IMR-90 (cell line): ENCODE results near the gene EGR2. TPM values are rescaled to one million over a fixed set of nuclear protein-coding genes. Genes with fewer than 3 reads are reported as not detected.

ENCODE experiments used
- ATAC-seq: fragments of 200-7000 bp; cut with Tn5 transposase; 2 replicates; pipeline ENCODE4 v1.9.1; 2020; ENCODE audit warnings: low read depth, mild to moderate bottlenecking, moderate library complexity
- BruUV-seq: library from RNA; stranded (reverse); fragments of 400-500 nt; replicated peaks from 2 replicates; lab custom pipeline; 2021; lab: Mats Ljungman, UMichigan
- CTCF ChIA-PET: fragments of 300-600 bp; formaldehyde crosslinking; extraction: SDS; loops from one replicate; lab custom pipeline; 2021; ENCODE audit warnings: antibody characterized with exemption; lab: Yijun Ruan, JAX
- POLR2A ChIA-PET: fragments of 300-600 bp; sonication (Branson Sonifier 250); formaldehyde crosslinking; loops from one replicate; lab custom pipeline; 2022; ENCODE audit warnings: antibody characterized with exemption; ENCODE audit not compliant: unreplicated experiment; lab: Charles Lee
- DNase-seq: peaks from one replicate; pipeline ENCODE4 v3.0.0; 2013
- H2AFZ ChIP-seq: replicated peaks from 2 replicates; pipeline ENCODE3; 2013; ENCODE audit warnings: low read length, mild to moderate bottlenecking; ENCODE audit not compliant: poor library complexity
- H2AK5ac ChIP-seq: 2 replicates; pipeline ENCODE4 v1.6.1; 2013; ENCODE audit warnings: low read depth, low read length, inconsistent platforms
- H2AK9ac ChIP-seq: replicated peaks from 2 replicates; pipeline ENCODE3; 2013; ENCODE audit warnings: mild to moderate bottlenecking, low read depth, low read length, moderate library complexity; ENCODE audit not compliant: poor library complexity
- H2BK120ac ChIP-seq: 2 replicates; pipeline ENCODE4 v1.6.1; 2013; ENCODE audit warnings: low read depth, low read length, inconsistent platforms
- H2BK15ac ChIP-seq: 3 replicates; pipeline ENCODE4 v1.6.1; 2013; ENCODE audit warnings: low read depth, low read length, inconsistent platforms
- H2BK20ac ChIP-seq: 2 replicates; pipeline ENCODE4 v1.6.1; 2013; ENCODE audit warnings: low read depth, mild to moderate bottlenecking, inconsistent platforms, low read length, moderate library complexity
- H2BK5ac ChIP-seq: 2 replicates; pipeline ENCODE4 v1.6.1; 2013; ENCODE audit warnings: mild to moderate bottlenecking, low read depth, low read length, inconsistent platforms; ENCODE audit not compliant: poor library complexity, severe bottlenecking
- H3K14ac ChIP-seq: replicated peaks from 2 replicates; pipeline ENCODE4 v1.6.1; 2013; ENCODE audit warnings: low read depth, low read length, inconsistent platforms
- H3K18ac ChIP-seq: 2 replicates; pipeline ENCODE4 v1.6.1; 2013; ENCODE audit warnings: low read depth, low read length, control low read depth
- H3K23ac ChIP-seq: 2 replicates; pipeline ENCODE4 v1.6.1; 2013; ENCODE audit warnings: low read depth, low read length, inconsistent platforms
- H3K27ac ChIP-seq: 2 replicates; pipeline ENCODE4 v1.5.1; 2013; ENCODE audit warnings: mild to moderate bottlenecking, control low read depth, low read length; ENCODE audit not compliant: insufficient read depth
- H3K27me3 ChIP-seq: 2 replicates; pipeline ENCODE4 v1.6.1; 2013; ENCODE audit warnings: low read length; ENCODE audit not compliant: control insufficient read depth, insufficient read depth
- H3K36me3 ChIP-seq: 2 replicates; pipeline ENCODE4 v1.6.1; 2013; ENCODE audit warnings: low read length, mixed read lengths; ENCODE audit not compliant: control insufficient read depth, insufficient read depth
- H3K4ac ChIP-seq: 2 replicates; pipeline ENCODE4 v1.6.1; 2013; ENCODE audit warnings: low read depth, low read length, inconsistent platforms
- H3K4me1 ChIP-seq: 2 replicates; pipeline ENCODE4 v1.6.1; 2013; ENCODE audit warnings: low read length, mixed read lengths; ENCODE audit not compliant: control insufficient read depth, insufficient read depth
- H3K4me2 ChIP-seq: 2 replicates; pipeline ENCODE4 v1.6.1; 2013; ENCODE audit warnings: low read depth, mild to moderate bottlenecking, control low read depth, low read length, moderate library complexity
- H3K4me3 ChIP-seq: 2 replicates; pipeline ENCODE4 v1.5.1; 2013; ENCODE audit warnings: low read depth, mild to moderate bottlenecking, control low read depth, low read length, moderate library complexity; ENCODE audit not compliant: insufficient read depth
- H3K56ac ChIP-seq: 2 replicates; pipeline ENCODE4 v1.6.1; 2013; ENCODE audit warnings: low read length, inconsistent platforms; ENCODE audit not compliant: insufficient read depth; ENCODE audit errors: extremely low read depth
- H3K79me1 ChIP-seq, 2 experiments: 2 replicates each; pipeline ENCODE4 v1.6.1; 2013; ENCODE audit warnings: low read length in 2 of 2, inconsistent platforms in 1 of 2, low read depth in 1 of 2
- H3K9ac ChIP-seq: 2 replicates; pipeline ENCODE4 v1.6.1; 2013; ENCODE audit warnings: low read depth, low read length, control low read depth
- H3K9me1 ChIP-seq: 2 replicates; pipeline ENCODE4 v1.6.1; 2013; ENCODE audit warnings: low read length, inconsistent platforms; ENCODE audit not compliant: insufficient read depth
- H3K9me3 ChIP-seq: 2 replicates; pipeline ENCODE4 v1.6.1; 2013; ENCODE audit warnings: low read length; ENCODE audit not compliant: control insufficient read depth, insufficient read depth
- H4K20me1 ChIP-seq: 2 replicates; pipeline ENCODE4 v1.6.1; 2013; ENCODE audit warnings: low read length, inconsistent platforms; ENCODE audit not compliant: insufficient read depth
- H4K5ac ChIP-seq: 2 replicates; pipeline ENCODE4 v1.6.1; 2013; ENCODE audit warnings: mild to moderate bottlenecking, low read depth, low read length, control low read depth
- H4K8ac ChIP-seq, 2 experiments: 2 replicates each; pipeline ENCODE4 v1.6.1; 2013; ENCODE audit warnings: low read depth in 2 of 2, low read length in 2 of 2, control low read depth in 1 of 2, inconsistent platforms in 1 of 2
- H4K91ac ChIP-seq: 2 replicates; pipeline ENCODE4 v1.6.1; 2013; ENCODE audit warnings: low read depth, low read length, inconsistent platforms; ENCODE audit not compliant: insufficient read depth
- POLR2A ChIP-seq: IDR thresholded peaks from 2 replicates; pipeline ENCODE4 v1.6.1; 2012; ENCODE audit warnings: mild to moderate bottlenecking, low read depth, low read length
- SMC3 ChIP-seq: fragments of 150-350 bp; IDR thresholded peaks from 2 replicates; pipeline ENCODE4 v1.6.1; 2016; ENCODE audit warnings: low read depth, mild to moderate bottlenecking, antibody characterized with exemption, low read length, moderate library complexity
- WGBS, 2 experiments: methylation state at CpG; one replicate each; pipeline versions ENCODE4 v1.1.5 to v1.1.7; 2013; ENCODE audit warnings: missing lambda C conversion rate in 2 of 2; ENCODE audit not compliant: insufficient read length in 1 of 2; ENCODE audit errors: extremely low coverage in 2 of 2; 5-methylcytosine and 5-hydroxymethylcytosine counted together
- dilution Hi-C: fragments of 300-500 bp; cut with HindIII; formaldehyde crosslinking; loops from one replicate; pipeline ENCODE4 v1.14.3; 2018; ENCODE audit warnings: low sequenced_read_pairs; ENCODE audit not compliant: unreplicated experiment
- in situ Hi-C: fragments of 300-500 bp; cut with MboI; formaldehyde crosslinking; loops from 3 replicates; pipeline ENCODE4 v1.14.3; 2019; ENCODE audit warnings: low sequenced_read_pairs, inconsistent platforms, mixed read lengths
- intact Hi-C: fragments of 100-400 bp; cut with micrococcal nuclease; formaldehyde crosslinking; loops from 2 replicates; pipeline ENCODE4 v1.10.0; 2022
- polyA plus RNA-seq, 3 experiments: library from polyadenylated mRNA; depleted of rRNA; stranded (reverse); fragments of >200 nt; gene quantifications; 2 replicates each; pipeline ENCODE4 v1.2.3, GENCODE V29; 2012; ENCODE audit warnings: low replicate concordance in 1 of 3
- total RNA-seq: library from RNA; depleted of rRNA; stranded (reverse); fragments of >200 nt; gene quantifications from 2 replicates; pipeline ENCODE4 v1.2.3, GENCODE V29; 2012

The EGR2 gene
- total and polyA plus RNA-seq, 2 of the 4 experiments (the other 2 are of a cell fraction) = 0.36 to 1.2 TPM

DNA sequence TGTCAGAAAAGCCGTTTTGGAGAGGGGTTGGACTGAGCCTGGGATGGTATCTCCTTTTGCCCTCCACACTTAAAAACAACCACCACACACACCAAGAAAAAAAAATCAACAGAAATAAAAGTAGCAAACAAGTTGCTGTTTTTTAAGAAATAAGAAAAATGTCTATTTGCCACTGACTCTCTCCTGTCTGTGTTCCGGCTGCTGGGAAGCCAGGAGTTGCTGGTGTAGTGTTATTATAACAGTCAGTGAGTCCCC, 163 bp downstream of the EGR2 start:
- Histone ChIP-seq H3K36me3 (no peaks in the 10 kb centered on the region), H3K9me3 (no peaks in the 10 kb centered on the region), H2BK15ac (no peak overlapping the region), H3K23ac (no peak overlapping the region), H2AFZ (peak overlapping the region; percentile 94), H3K27me3 (peaks cover 46% of the 10 kb centered on the region), H3K27ac (no peak overlapping the region), H3K4me1 (peaks cover 7% of the 10 kb centered on the region; the same call in 1 of the 2 replicates), H3K9me1 (no peaks in the 10 kb centered on the region), H4K8ac (no peak overlapping the region), H3K4ac (no peak overlapping the region), H3K4me3 (peak overlapping the region; percentile 73), H3K4me2 (peak overlapping the region; percentile 92), H4K20me1 (peaks cover 14% of the 10 kb centered on the region), H3K14ac (no peak overlapping the region), H3K18ac (no peak overlapping the region), H2AK9ac (peak overlapping the region; percentile 5), H2BK120ac (no peak overlapping the region), H2AK5ac (no peak overlapping the region), H4K5ac (no peak overlapping the region), H3K9ac (no peak overlapping the region), H2BK5ac (no peak overlapping the region), H2BK20ac (no peak overlapping the region), H3K56ac (no peak overlapping the region), H3K79me1 (no peaks in the 10 kb centered on the region), H4K91ac (no peak overlapping the region)
- 0% methylated on average over 1 of the region's 2 CpGs; no CpG with 5 or more reads in 1 of the 2 experiments for WGBS, 2 experiments
- in situ Hi-C loops (loop anchor here (10.0 to 25.0 kb wide), 3 partner anchors 339 to 779 kb away; partner anchors contain the start of gene RTKN2), dilution Hi-C loops (no loop called here), intact Hi-C loops (loop anchor here (1.0 to 5.0 kb wide), 3 partner anchors 266 to 549 kb away; partner anchors contain the start of gene RTKN2)
- no TSS peak for BruUV-seq
- CTCF ChIA-PET = interaction anchor here (0.7 to 1.2 kb wide), 2 partner anchors 10 to 205 kb away, joined by 3 read pairs; no protein-coding TSS in a partner anchor
- TF ChIP-seq POLR2A = 0 out of 2 replicates have a peak, but pooled peaks have one; percentile 67
- TF ChIP-seq SMC3 = no peak
- no peak for DNase-seq
- ATAC-seq = no peak
- POLR2A ChIA-PET = interaction anchor here (0.6 kb wide), 1 partner anchor 32 kb away, joined by 3 read pairs; no protein-coding TSS in a partner anchor
